ENCODE results near the gene SLC35E2B.
A peak's percentile ranks its signal among the peaks of the same experiment; 100 is the strongest.

Gene SLC35E2B

DNA sequence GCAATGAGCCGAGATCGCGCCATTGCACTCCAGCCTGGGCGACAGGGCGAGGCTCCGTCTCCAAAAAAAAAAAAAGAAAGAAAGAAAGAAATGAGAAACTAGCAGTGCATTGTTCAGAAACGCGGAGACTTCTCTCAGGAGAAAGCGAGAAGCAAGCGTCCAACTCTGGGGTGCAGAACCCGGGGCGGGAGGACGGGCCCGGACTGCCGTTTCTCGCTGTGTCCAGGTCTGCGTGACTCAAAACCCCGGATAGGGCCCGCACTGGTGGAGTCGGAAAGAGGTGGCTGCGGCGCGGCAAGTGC is 77.7 kb downstream of the SLC35E2B start:
- no peak for DNase-seq (ENCODE audit: low read depth in 1 of 2, low spot score in 1 of 2)

- peak; percentile 28 to 36 for DNase-seq (ENCODE audit: low read depth in 1 of 2, low spot score in 1 of 2)
These were observed 78.2 kb downstream of the SLC35E2B start for GRCh38 chr1:1614204-1614953.

DNA sequence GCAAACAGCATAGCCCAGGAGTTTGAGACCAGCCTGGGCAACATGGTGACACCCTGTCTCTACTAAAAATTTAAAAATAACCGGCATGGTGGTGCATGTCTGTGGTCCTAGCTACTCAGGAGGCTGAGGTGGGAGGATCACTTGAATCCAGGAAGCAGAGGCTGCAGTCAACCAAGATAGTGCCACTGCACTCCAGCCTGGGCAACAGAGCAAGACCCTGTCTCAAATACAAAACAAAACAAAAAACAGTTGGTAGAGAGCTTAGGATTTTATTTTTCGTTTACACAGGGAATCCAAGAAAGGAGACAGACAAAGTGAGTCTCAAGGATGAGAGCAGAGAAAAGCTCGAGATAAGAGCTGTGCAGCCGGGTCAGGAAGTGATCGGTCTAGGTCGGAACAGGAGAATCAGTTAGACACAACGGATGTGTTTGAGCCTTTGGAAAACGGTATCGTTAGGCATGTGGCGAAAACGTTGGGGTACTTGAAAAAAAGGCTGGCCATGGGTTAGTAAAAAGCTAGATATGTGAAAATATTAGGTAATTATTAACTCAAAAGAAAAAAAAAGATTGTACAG is 79.0 kb downstream of the SLC35E2B start:
- DNase-seq (ENCODE audit: low read depth in 1 of 2, low spot score in 1 of 2), result no peak

DNA sequence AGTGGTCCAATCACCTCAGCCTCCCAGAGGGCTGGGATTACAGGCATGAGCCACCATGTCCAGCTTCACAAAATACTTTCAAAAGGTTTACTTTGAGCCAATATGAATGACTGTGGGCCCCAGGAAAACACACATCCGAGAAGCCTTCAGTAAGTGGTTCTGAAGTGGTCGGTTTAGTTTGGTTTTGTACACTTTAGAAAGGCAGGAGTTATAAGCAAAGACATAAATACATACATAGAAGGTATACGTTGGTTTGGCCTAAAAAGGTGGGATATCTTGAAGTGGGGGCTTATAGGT is 80.5 kb downstream of the SLC35E2B start:
- DNase-seq (ENCODE audit: low read depth in 1 of 2, low spot score in 1 of 2), result no peak

GRCh38 chr1:1610796-1611195 is 81.8 kb downstream of the SLC35E2B start:
- DNase-seq (ENCODE audit: low read depth in 1 of 2, low spot score in 1 of 2), result no peak

- no peak for DNase-seq (ENCODE audit: low read depth in 1 of 2, low spot score in 1 of 2)
These were observed 82.6 kb downstream of the SLC35E2B start for GRCh38 chr1:1609822-1610485.
